Thoracic aorta (tissue), 2 donors: ENCODE data around the gene PLCB1. TPM values are rescaled to one million over a fixed set of nuclear protein-coding genes. Genes with fewer than 3 reads are reported as not detected.

Source experiments
- ATAC-seq: fragments of 150-250 bp; one replicate; pipeline ENCODE4 v1.8.0; 2017; ENCODE audit warnings: low read depth; ENCODE audit not compliant: insufficient number of reproducible peaks, low FRiP score
- DNase-seq: peaks from one replicate; pipeline ENCODE4 v3.0.0-alpha.2; 2020; ENCODE audit warnings: low spot score
- H3K27ac ChIP-seq, 2 donors: fragments of 200-600 bp; sonication (generic); 1 replicate in 1 of 2; 2 replicates in 1 of 2; pipeline ENCODE4 v1.5.1; 2016; ENCODE audit warnings: mild to moderate bottlenecking in 2 of 2, moderate library complexity in 2 of 2
- H3K27me3 ChIP-seq: fragments of 200-600 bp; sonication (generic); replicated peaks from 2 replicates; pipeline ENCODE4 v1.6.0; 2016; ENCODE audit warnings: mild to moderate bottlenecking; ENCODE audit not compliant: insufficient read depth
- H3K36me3 ChIP-seq: fragments of 200-600 bp; sonication (generic); one replicate; pipeline ENCODE4 v1.5.1; 2016
- H3K4me1 ChIP-seq, 2 donors: fragments of 200-600 bp; sonication (generic); 1 replicate in 1 of 2; 2 replicates in 1 of 2; pipeline versions ENCODE4 v1.5.1 to v1.6.0; 2016; ENCODE audit warnings: low read depth in 2 of 2, mild to moderate bottlenecking in 1 of 2; ENCODE audit not compliant: control insufficient read depth in 1 of 2
- H3K4me3 ChIP-seq: fragments of 200-600 bp; sonication (generic); 2 replicates; pipeline ENCODE4 v1.5.1; 2016; ENCODE audit warnings: mild to moderate bottlenecking
- H3K9me3 ChIP-seq: fragments of 200-600 bp; sonication (generic); 2 replicates; pipeline ENCODE4 v1.5.1; 2016
- CTCF ChIP-seq: fragments of 200-600 bp; sonication (generic); IDR thresholded peaks from one replicate; pipeline ENCODE4 v1.5.1; 2019; ENCODE audit warnings: antibody characterized with exemption
- total RNA-seq, 2 donors: library from RNA; depleted of rRNA; stranded (reverse); fragments of >200 nt; gene quantifications; one replicate each; pipeline versions ENCODE4 v1.1.0 to v1.2.3, GENCODE V29; 2016

PLCB1 gene
- total RNA-seq, 2 donors from 2014 or later, result 10.8 to 16.3 TPM

GRCh38 chr20:8518878-8519277 is 386.8 kb downstream of the PLCB1 start:
- ATAC-seq (no peak), DNase-seq (no peak)
- no peak overlapping the region for H3K4me3 ChIP-seq
- no peak for TF ChIP-seq CTCF
- no peak overlapping the region for H3K27ac ChIP-seq
- no peaks in the 10 kb centered on the region for H3K27me3 ChIP-seq
- H3K9me3 ChIP-seq, result no peaks in the 10 kb centered on the region
- no peaks in the 10 kb centered on the region for H3K36me3 ChIP-seq
- H3K4me1 ChIP-seq, result no peaks in the 10 kb centered on the region

GRCh38 chr20:8519887-8520286 is 387.8 kb downstream of the PLCB1 start:
- ATAC-seq (no peak), DNase-seq (no peak)
- Histone ChIP-seq H3K36me3 (no peaks in the 10 kb centered on the region), H3K4me3 (no peak overlapping the region), H3K4me1 (no peaks in the 10 kb centered on the region), H3K9me3 (no peaks in the 10 kb centered on the region), H3K27ac (no peak overlapping the region), H3K27me3 (no peaks in the 10 kb centered on the region)
- no peak for TF ChIP-seq CTCF

GRCh38 chr20:8522168-8522567 is 390.1 kb downstream of the PLCB1 start:
- H3K27me3 ChIP-seq, result no peaks in the 10 kb centered on the region
- no peak for DNase-seq
- no peak for TF ChIP-seq CTCF
- no peak overlapping the region for H3K4me3 ChIP-seq
- H3K9me3 ChIP-seq, result no peaks in the 10 kb centered on the region
- ATAC-seq, result no peak
- H3K4me1 ChIP-seq, result no peaks in the 10 kb centered on the region
- no peaks in the 10 kb centered on the region for H3K36me3 ChIP-seq
- no peak overlapping the region for H3K27ac ChIP-seq

GRCh38 chr20:8523684-8524083 is 391.6 kb downstream of the PLCB1 start:
- H3K4me1 ChIP-seq, result no peaks in the 10 kb centered on the region
- TF ChIP-seq CTCF, result no peak
- no peak overlapping the region for H3K27ac ChIP-seq
- no peak overlapping the region for H3K4me3 ChIP-seq
- H3K9me3 ChIP-seq, result no peaks in the 10 kb centered on the region
- H3K27me3 ChIP-seq, result no peaks in the 10 kb centered on the region
- no peaks in the 10 kb centered on the region for H3K36me3 ChIP-seq
- DNase-seq, result no peak
- no peak for ATAC-seq

- H3K9me3 ChIP-seq, result no peaks in the 10 kb centered on the region
- no peaks in the 10 kb centered on the region for H3K36me3 ChIP-seq
- no peaks in the 10 kb centered on the region for H3K27me3 ChIP-seq
- no peak overlapping the region for H3K4me3 ChIP-seq
- ATAC-seq (no peak), DNase-seq (no peak)
- no peak for TF ChIP-seq CTCF
- H3K27ac ChIP-seq, result no peak overlapping the region
- no peaks in the 10 kb centered on the region for H3K4me1 ChIP-seq
Measured at GRCh38 chr20:8524101-8525016, 392.3 kb downstream of the PLCB1 start.
